Muscle of arm (tissue), 14 donors: ENCODE measurements around the gene CALHM2. TPM values are rescaled to one million over a fixed set of nuclear protein-coding genes. Genes with fewer than 3 reads are reported as not detected.
"Not testable (repeated sequence)": the region's sequence is repeated elsewhere in the genome, so short reads cannot be mapped to it uniquely, and the experiment has no call there.

Source experiments
- DNase-seq: peaks from one replicate; pipeline ENCODE4 v3.0.0-alpha.2; 2013
- long read RNA-seq, 11 donors: transcript quantifications; one replicate each; lab custom pipeline, GENCODE V29; 2026
- polyA plus RNA-seq, 12 donors: library from polyadenylated mRNA; unstranded; fragments of 120-200 nt; gene quantifications; one replicate each; pipeline ENCODE4 v1.2.1, GENCODE V29; 2013; ENCODE audit not compliant: insufficient read length in 12 of 12

The CALHM2 gene, protein sequence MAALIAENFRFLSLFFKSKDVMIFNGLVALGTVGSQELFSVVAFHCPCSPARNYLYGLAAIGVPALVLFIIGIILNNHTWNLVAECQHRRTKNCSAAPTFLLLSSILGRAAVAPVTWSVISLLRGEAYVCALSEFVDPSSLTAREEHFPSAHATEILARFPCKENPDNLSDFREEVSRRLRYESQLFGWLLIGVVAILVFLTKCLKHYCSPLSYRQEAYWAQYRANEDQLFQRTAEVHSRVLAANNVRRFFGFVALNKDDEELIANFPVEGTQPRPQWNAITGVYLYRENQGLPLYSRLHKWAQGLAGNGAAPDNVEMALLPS
- 10 to 100 TPM in 11 of 12 donors, not detected in 1; 10.3 to 35.4 (median 13.9) TPM for polyA plus RNA-seq
- long read RNA-seq, donor 1, partial matches to known transcripts, result 0 of 2 reads
- long read RNA-seq, donor 1, other reads (novel, unspliced or antisense), result 0 of 2 reads
- long read RNA-seq, donor 2, partial matches to known transcripts, result 5 of 9 reads
- long read RNA-seq, donor 2, other reads (novel, unspliced or antisense), result 0 of 9 reads
- long read RNA-seq, donor 3, partial matches to known transcripts, result 0 of 1 reads
- long read RNA-seq, donor 3, other reads (novel, unspliced or antisense), result 0 of 1 reads
- long read RNA-seq, donor 4, partial matches to known transcripts, result 0 of 2 reads
- long read RNA-seq, donor 4, other reads (novel, unspliced or antisense), result 0 of 2 reads
- long read RNA-seq, donor 5, result 0 reads
- long read RNA-seq, donor 6, result 0 reads
- long read RNA-seq, donor 7, result 0 reads
- long read RNA-seq, donor 8, partial matches to known transcripts, result 6 of 10 reads
- long read RNA-seq, donor 8, other reads (novel, unspliced or antisense), result 0 of 10 reads
- long read RNA-seq, donor 9, partial matches to known transcripts, result 0 of 5 reads
- long read RNA-seq, donor 9, other reads (novel, unspliced or antisense), result 0 of 5 reads
- long read RNA-seq, donor 10, partial matches to known transcripts, result 0 of 1 reads
- long read RNA-seq, donor 10, other reads (novel, unspliced or antisense), result 0 of 1 reads
- long read RNA-seq, donor 11, partial matches to known transcripts, result 0 of 1 reads
- long read RNA-seq, donor 11, other reads (novel, unspliced or antisense), result 0 of 1 reads

DNA sequence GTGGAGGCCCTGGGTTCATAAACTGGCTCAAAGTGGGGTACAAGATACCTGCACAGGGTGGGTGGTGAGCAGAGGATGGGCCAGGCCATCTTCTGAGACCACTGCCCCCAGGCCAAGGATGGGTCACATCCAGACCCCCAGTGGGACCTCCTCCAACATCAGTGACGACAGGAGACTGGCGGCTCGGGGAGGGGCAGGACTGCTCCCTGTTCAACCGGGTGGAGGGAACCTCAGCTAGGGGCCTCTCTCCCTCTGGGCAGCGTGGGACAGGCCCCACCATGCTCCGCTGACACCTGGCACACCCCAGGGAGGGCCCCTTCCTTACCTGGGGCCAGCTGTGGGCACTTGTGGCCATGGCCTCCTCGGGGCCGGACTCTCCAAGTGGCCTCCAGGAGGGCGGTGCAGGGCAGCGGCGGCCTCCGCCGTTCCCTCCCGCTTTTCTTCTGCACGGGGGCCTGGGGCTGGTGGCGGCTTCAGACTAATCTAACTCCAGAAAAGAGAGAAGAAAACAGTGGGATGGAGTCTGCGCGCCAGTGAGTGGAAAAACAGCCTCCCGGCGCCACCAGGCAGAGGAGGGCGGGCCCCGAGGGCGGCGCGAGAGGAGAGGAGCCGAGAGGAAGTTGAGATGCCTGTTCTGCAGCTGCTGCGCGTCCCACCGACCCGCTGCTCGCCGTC is at the start of gene CALHM2:
Gene CALHM2 (minus strand): TSS at position 540 of the 675 bp plus-strand sequence. CDS start 2,429 bp downstream, outside the sequence.
- DNase-seq, result peak; percentile 77

DNA sequence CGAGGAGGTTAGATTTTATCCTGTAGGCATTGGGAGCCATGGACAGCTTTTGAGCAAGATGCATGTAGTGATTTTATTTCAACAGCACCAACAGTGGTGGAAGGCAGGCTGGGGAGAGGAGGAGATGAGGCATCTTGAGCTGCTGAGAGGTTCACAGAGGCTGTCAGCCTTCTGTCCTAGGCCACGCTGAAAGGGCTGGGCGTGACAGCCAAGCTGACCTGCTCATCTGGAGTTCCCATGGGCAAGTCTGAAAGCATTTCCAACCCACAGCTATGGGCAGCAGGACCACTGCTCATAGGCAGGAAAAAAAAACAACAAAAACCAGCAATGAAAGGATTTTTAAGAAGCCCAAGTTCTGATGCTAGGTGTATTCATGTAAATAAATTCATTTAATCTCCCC is 49.0 kb upstream of the CALHM2 start:
- DNase-seq, result no peak

DNA sequence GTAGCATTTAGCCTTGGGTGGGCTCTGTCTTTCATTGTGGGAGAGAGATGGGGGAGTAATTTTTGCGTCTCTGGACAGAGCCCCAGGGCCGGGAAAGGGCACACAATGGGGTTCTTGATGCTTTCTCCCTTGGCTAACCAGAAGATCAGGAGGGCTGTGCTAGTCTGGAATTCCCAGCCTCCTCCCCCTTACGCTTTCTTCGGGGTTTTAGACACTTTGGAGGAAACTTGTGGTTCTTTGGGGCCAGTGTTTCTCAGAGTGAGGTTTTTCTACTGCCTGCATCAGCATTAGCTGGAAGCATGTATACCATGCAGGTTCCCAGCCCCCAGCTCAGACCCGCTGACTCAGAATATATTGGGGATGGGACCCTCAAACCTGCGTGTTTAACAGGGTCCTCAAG is 48.3 kb upstream of the CALHM2 start:
- DNase-seq, result no peak

DNA sequence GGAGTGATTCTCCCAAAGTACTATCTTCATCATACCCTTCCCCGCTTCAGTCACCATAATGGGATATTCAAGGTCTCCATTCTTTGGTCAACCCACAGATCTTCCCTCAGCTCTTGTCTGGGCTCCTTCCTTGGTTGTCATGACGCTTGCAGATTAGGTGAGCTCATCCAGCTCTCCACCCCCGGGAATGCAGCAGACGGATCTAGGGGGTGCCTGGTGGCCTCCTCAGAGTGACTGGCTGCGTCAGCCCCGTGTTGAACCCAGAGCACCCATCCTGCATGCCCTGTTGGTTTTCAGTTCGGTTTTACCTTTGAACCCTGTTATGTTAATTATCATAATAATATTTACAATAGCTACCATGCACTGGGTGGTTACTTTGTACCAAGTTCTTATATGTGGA is 47.7 kb upstream of the CALHM2 start:
- DNase-seq, result no peak

DNA sequence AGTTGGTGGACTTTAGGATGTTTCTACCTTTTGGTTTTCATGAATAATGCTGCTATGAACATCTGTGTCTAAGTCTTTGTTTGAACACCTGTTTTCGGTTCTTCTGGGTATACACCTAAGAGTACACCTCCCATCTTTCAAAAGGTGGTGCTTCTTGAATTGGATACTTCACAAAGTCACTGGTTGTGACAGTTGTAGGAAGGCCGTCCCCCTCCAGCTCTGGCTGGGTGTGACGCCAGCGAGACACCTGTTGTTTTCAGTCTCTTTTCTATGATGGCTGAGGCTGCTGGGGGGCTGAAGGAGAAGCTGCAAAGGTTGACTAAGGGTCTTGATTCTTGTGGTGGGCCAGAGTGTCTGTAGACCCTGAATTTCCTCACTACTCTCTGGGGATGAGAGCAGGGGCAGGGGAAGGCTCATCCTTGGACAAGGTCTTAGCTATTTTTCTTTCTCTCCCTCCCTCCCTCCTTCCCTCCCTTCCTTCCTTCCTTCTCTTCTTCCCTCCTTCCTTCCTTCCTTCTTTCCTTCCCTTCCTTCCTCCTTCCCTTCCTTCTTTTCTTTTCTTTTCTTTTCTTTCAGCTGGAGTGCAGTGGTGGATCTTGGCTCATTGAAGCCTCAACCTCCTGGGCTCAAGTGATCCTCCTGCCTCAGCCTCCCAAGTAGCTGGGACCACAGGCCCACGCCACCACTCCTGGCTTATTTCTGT is 46.9 kb upstream of the CALHM2 start:
- DNase-seq, result no peak

DNA sequence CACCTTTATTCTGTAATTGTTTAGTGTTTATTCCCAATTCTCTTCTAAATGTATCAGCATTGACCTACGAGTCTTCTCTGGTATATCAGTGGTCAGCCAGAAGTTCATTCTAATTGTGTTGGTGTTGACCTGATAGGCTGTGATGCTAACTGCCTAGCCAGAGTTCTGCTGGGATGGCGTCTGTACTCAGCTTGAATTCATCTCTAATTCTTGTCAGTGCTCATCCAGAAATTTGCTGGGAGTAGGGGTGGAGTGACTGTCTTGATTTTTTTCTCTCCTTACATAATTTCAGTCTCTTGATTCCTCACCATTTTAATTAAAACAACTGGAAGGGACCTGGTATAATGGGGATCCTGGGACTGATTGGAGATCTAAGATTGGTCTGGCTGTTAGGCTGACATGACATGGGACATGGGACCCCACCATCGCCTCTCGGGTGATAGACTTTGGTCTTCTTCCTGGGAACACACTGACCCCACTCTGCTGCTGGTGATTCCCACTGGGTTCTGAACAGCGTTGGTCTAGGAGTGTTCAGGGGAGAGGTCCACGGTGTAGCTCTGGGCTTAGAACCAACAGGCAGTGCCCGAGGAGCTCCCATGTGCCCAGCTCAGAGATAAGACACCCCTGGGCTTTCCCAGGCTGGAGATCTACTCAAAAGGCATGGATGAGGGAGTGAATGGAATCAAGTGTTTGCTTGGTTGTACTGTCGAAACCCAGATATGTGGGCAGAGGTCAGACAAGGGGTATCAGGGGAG is 45.2 kb upstream of the CALHM2 start:
- DNase-seq, result no peak

DNA sequence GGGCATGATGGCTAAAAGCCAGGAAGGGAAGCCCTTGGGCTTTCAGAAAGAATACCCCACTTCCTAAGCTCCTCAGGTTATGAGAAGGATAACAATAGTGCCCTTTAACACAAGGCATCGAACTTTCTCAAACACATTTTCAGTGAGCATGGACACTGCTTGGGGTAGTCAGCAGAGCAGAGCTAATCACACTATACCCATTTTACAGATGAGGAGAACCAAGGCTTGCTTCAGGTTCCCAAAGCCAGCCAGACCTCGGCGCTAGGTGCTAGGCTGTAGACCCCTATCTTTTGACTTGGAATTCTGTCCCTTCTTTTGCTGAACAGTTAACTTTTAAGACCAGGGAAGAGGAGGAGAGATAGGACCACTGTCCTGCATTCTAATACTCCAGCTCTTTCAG is 43.2 kb upstream of the CALHM2 start:
- DNase-seq, result no peak

DNA sequence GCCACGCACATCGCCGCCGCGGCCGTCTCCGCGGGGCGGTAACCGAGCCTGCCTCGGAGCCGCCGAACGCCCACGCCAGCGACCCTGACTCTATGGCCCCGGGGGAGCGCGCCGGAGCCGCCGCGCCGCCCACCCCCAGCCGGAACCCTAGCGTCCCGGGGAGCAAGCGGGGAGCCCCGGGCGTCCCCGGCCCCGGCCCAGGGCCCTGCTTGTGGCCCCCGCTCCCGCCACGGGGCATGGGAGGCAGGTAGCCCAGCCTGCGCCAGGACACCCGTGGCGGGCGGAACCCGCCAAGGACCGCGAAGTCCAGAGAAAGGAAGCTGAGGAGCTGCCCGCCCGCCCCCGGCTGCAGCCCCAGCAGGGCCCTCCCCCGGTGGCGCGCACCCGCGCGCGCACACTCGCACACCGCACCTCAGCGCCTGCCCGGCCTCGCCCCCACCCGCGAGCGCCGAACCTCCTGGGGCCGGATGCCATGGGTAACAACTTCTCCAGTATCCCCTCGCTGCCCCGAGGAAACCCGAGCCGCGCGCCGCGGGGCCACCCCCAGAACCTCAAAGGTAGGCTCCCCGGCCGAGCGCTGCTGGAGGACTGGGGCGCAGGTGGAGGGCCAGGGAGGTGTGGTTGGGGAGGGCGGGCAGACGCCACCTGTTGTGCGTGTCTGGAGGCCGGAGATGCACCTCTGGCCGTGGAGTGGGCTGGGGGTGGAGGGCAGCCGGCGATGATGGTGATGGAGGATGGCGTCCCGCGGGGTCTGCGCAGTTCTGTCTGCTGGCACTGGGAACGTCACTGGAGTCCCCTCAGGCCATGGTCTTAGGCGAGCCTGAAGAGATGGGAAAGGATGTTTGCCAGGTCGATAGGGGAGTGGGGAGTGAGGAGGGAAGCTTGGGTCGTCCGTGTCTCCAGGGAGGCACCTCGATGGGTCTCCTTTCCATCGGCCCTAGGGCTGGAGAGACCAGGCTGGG is 42.0 kb upstream of the CALHM2 start:
- no peak for DNase-seq

DNA sequence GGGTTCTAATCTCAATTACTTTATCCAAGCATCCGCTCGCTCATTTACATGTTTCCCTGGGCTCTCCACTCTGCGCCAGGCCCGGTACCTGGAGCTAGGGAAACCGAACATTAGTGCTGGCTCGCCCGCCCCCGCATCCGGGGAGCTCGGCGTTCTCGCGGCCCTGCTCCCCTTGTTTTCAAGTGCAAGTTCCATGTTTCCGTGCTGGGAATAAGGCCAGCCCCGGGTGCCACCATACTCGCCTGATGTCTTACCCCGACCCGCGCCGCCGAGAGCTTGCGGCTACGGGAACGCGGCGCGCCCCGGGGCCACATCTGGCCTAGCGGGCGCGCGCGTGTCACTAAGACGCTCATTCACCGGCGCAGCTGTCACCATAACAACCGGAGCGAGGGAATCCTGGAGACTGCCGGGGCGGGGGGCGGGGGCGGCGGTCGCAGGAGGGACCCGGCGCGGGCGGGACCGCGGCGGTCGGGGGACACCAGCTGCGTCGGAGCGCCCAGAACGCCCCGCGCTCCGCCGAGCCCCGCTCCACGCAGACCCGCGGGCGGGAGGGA is 41.3 kb upstream of the CALHM2 start, which contains the start of gene NEURL1:
Gene NEURL1 (plus strand): TSS at position 344 of the 554 bp plus-strand sequence. CDS start 683 bp downstream, outside the sequence.
- no peak for DNase-seq

DNA sequence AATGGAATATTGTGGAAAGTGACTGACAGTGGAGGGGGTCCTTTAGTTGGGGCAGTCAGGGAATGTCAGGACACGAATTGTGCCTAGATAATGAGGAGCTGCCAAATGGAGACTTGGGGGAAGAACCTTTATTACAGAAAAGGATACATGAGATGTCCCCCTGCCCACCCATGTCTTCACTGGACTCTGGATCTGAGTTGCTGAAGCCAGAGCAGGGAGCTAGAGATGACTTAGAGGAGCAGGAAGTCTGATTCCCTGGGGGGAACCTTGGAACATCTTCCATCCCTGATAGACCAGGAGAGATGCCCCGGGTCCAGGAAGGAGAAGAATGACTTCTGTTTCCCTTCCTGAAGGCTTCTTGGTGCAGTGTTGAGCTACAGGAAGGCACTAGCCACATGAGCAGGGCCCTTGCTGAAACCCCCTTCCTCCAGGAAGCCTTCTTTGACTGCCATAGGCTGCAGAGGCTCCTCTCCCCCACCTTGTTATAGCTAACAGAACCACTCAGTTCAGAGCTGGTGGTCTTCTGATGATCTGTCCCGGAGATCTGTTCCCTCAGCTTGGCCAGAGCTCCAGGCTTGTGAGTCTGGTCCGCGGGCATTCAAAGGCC is 40.6 kb upstream of the CALHM2 start:
- DNase-seq, result no peak

DNA sequence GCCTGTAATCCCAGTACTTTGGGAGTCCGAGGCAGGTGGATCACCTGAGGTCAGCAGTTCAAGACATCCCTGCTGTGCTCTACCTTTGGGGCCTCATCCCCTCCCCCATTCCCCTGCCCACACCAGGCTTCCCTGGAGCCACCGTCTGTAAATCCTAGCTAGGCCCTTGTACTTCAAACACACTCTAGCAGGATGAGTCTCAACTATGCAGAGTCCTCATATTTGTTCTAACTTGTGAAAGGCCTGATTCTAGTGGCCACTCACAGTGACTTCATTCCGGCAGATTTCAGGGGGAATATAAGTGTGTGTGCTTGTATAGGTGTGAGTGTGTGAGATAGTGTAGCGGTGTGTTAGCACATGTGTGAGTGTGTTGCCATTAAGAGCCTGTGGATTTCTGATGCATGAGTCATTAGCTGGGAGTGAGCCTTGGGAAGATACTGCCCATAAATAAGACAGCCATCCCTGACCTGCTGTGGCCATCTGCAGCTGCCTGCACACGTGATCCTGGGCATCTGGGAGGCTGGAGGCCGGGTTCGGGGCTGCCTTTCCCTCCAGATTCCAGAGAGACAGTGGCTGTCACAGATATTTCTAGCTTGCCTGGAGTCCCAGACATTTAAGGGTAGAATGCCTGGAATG is 39.7 kb upstream of the CALHM2 start:
- DNase-seq, result no peak

DNA sequence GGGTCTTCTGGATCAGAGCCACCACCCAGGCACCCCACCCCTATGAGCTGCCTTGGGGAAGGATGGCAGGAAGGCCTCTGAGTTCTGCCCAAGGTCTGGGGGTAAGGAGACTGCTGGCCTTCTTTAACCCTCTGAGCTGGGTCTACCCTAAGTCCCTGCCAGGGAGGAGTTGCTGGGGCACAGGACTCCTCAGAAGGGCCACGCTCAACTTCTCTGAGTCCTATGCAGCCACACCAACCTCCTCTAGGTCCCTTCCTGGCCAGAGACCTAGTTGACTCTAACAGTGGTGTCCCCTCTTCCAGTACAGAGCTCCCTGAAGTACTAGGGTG is 38.8 kb upstream of the CALHM2 start:
- DNase-seq, result no peak

DNA sequence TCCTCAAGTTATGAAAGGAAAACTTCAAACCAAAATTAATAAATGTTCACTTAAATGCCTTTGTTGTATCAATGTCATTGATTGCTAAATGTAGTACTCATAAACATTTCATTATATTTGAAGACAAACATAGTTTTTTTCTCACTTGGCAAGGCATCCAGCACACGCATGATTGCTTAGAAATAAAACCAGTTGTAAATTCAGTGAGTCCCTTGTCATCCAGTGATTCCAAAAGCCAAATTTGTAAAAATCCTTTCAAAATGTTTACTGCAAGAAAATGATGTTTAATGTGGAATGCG is 35.2 kb upstream of the CALHM2 start:
- no peak for DNase-seq

DNA sequence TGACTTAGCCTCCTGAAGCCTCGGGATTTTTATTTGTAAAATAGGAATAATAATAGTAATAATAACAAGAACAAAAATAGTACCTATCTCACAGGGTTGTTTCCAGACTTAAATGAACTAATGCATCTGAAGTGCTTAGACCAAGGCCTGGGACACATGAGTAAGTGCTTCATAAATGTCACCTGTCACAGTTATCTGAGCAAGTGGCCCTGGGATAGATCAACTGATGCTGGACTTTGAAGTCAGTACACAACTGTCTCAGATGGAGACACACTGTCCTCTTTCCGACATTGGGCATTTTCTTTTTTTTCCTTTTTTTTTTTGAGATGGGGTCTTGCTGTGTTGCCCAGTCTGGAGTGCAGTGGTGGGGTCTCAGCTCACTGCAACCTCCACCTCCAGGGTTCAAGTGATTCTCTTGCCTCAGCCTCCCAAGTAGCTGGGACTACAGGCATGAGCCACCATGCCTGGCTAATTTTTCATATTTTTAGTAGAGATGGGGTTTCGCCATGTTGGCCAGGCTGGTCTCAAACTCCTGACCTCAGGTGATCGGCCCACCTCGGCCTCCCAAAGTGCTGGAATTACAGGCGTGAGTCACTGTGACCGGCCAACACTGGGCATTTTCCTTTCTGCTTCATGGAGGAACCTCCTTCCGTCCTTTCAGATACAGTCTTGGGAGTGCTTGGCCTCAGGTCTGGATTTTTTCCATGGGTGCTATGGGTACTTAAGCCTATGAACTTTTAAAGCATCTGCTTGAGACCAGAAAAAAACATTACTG is 34.7 kb upstream of the CALHM2 start:
- DNase-seq, result not testable (repeated sequence)

DNA sequence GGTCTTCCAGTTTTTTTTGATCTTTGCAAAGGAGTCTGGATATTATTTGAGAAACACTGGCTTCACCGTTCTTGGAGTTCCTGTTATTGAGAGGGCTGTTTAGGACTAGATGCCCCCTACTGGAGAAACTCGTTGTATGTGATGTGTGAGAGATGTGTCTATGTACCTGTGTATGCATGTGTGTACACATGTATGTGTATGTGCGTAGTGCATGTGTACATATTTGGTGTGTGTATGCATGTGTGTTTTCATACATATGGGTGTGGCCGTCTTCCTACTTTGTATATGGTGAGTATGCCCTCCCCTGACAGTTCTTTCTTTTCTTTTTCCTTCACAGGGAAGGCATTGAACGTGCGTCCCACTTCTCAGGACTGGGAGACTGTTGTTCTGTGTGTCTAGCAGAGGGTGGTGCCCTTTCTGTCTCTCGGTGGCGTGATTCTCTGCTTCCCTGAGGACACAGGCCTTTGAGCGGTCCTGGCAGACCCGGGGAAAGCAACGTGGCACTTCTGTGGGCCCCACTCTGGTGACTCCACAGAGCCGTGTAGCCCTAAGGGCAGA is 29.9 kb upstream of the CALHM2 start:
- DNase-seq, result peak; percentile 60

DNA sequence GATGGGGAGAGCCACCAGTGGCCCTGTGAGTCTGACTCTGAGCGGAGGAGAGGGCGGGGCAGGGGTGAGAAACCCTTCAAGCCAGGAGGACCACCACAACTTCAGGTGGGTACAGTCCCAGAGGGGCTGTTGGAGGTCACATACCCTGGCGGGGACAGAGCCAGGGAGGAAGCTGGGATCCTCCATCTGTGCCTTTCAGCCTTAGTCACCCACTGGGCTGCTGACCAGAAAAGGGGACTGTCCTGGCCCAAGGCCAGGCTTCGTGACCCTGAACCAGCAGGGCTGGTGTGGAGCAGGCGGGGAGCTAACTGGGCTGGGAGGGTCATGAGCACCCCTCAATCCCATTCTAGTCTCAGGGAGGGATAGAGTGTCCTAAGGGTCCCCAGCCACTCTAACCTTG is 28.4 kb upstream of the CALHM2 start:
- DNase-seq, result no peak

DNA sequence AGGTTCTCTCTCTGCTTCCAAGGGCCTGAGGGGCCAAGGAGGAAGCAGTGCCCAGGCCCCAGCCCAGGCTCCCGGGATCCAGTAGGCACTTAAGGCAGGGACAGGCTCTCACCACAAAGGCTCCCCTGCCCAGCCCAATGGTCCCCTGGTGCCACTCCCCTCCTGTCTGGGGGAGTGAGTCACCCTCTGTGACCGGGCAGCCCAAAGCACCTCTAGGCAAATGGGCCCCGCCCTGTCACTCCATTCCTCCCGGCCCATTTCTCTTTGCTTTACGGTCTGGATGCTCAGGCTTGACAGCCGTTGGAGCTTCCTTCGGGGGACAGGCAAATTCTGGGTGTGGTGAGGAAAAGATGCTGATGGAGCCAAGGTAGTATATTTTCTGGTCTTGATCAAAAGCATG is 27.0 kb upstream of the CALHM2 start, which contains the start of gene CALHM3:
Gene CALHM3 (minus strand): TSS at position 106 of the 400 bp plus-strand sequence. CDS start 208 bp downstream, outside the sequence.
- DNase-seq, result no peak
